Measurements from ENCODE around the gene EXOC3.

- TF ChIP-seq POLR2AphosphoS5 (IDR thresholded peaks at IDR 0.05) (no peak), CTCF (IDR thresholded peaks at IDR 0.05; ENCODE audit: poor library complexity, severe bottlenecking) (no peak), REST (IDR thresholded peaks at IDR 0.05; ENCODE audit: borderline replicate concordance) (no peak), EP300 (conservative IDR thresholded peaks at IDR 0.05; ENCODE audit: poor library complexity, severe bottlenecking) (no peak), MXI1 (conservative IDR thresholded peaks at IDR 0.05; ENCODE audit: poor library complexity, severe bottlenecking) (no peak)
Observed at GRCh38 chr5:460273-460625, 17.3 kb downstream of the EXOC3 start.

Measured in neural cell (in vitro differentiated cells).